BJ (cell line): ENCODE results near the gene DLX1. TPM values are rescaled to one million over a fixed set of nuclear protein-coding genes. Genes with fewer than 3 reads are reported as not detected.
"Not testable (repeated sequence)": the region's sequence is repeated elsewhere in the genome, so short reads cannot be mapped to it uniquely, and the experiment has no call there.

Source experiments
- CTCF ChIA-PET: fragments of 350-600 bp; formaldehyde crosslinking; extraction: SDS; loops from one replicate; lab custom pipeline; 2021; ENCODE audit warnings: antibody characterized with exemption, inconsistent platforms; lab: Yijun Ruan, JAX
- POLR2A ChIA-PET: fragments of 300-600 bp; sonication (Branson Sonifier 250); formaldehyde crosslinking; extraction: SDS; loops from one replicate; lab custom pipeline; 2021; ENCODE audit warnings: antibody characterized with exemption; lab: Charles Lee
- DNase-seq: peaks from one replicate; pipeline ENCODE4 v3.0.0-alpha.2; 2011; ENCODE audit warnings: low read depth
- H3K27me3 ChIP-seq: 2 replicates; pipeline ENCODE4 v1.6.0; 2011; ENCODE audit warnings: low read length; ENCODE audit not compliant: control insufficient read depth, insufficient read depth
- H3K36me3 ChIP-seq: 2 replicates; pipeline ENCODE4 v1.5.1; 2011; ENCODE audit warnings: low read length; ENCODE audit not compliant: control insufficient read depth, insufficient read depth
- H3K4me3 ChIP-seq: 2 replicates; pipeline ENCODE4 v1.5.1; 2011; ENCODE audit warnings: low read depth, mild to moderate bottlenecking, control low read depth, low read length
- CTCF ChIP-seq: IDR thresholded peaks from 2 replicates; pipeline ENCODE4 v1.5.1; 2011; ENCODE audit warnings: low read depth, mild to moderate bottlenecking, control low read depth, inconsistent platforms, low read length, moderate library complexity; ENCODE audit not compliant: insufficient read depth
- polyA plus RNA-seq: library from polyadenylated mRNA; depleted of rRNA; stranded (reverse); fragments of >200 nt; gene quantifications from 2 replicates; pipeline ENCODE4 v1.2.3, GENCODE V29; 2011; rRNA removed

Gene DLX1
- polyA plus RNA-seq, 1 experiment = 1.4 TPM

- ChIA-PET CTCF (interaction anchor here (3.0 kb wide), 1 partner anchor 11 kb away, joined by 15 read pairs; no protein-coding TSS in a partner anchor), POLR2A (no interaction called here)
- Histone ChIP-seq H3K4me3 (no peak overlapping the region), H3K36me3 (no peaks in the 10 kb centered on the region), H3K27me3 (no peaks in the 10 kb centered on the region; the same call in 1 of the 2 replicates)
- TF ChIP-seq CTCF = no peak
- DNase-seq = no peak
These were observed 52.6 kb downstream of the DLX1 start for GRCh38 chr2:172137943-172138342.

GRCh38 chr2:172138727-172139126 lies 53.4 kb downstream of the DLX1 start:
- H3K27me3 ChIP-seq, POLR2A ChIA-PET, H3K4me3 ChIP-seq, H3K36me3 ChIP-seq, DNase-seq: not testable (repeated sequence)
- CTCF ChIA-PET = interaction anchor here (1.4 to 1.6 kb wide), 2 partner anchors 11 to 19 kb away, joined by 4 to 6 read pairs; no protein-coding TSS in a partner anchor

Other genes starting within 250 kb of the DLX1 start
- gene SLC25A12, start 191.3 kb upstream of the DLX1 start, polyA plus RNA-seq = 16.3 and 19.5 TPM in 2 replicates
- gene HAT1, start 163.0 kb upstream of the DLX1 start, polyA plus RNA-seq = 19.9 and 51.7 TPM in 2 replicates
- gene METAP1D, start 85.6 kb upstream of the DLX1 start, polyA plus RNA-seq = 4.8 and 6.2 TPM in 2 replicates
- gene DLX2, start 17.4 kb downstream of the DLX1 start, polyA plus RNA-seq = 0.16 and 0.20 TPM in 2 replicates